ENCODE measurements around the gene PLEK.
"Not testable (repeated sequence)": the region's sequence is repeated elsewhere in the genome, so short reads cannot be mapped to it uniquely, and the experiment has no call there.

Gene PLEK

GRCh38 chr2:68385907-68386287 lies 20.8 kb downstream of the PLEK start:
- no peak for DNase-seq

- no peak for DNase-seq
These were observed 21.3 kb downstream of the PLEK start for GRCh38 chr2:68386365-68386764.

- DNase-seq = peak; percentile 75
These were observed 22.6 kb downstream of the PLEK start for GRCh38 chr2:68387408-68388350.

- no peak for DNase-seq
These were observed 23.3 kb downstream of the PLEK start for GRCh38 chr2:68388358-68388757.

- no peak for DNase-seq
These were observed 23.7 kb downstream of the PLEK start for GRCh38 chr2:68388772-68389171.

GRCh38 chr2:68390114-68390513 lies 25.0 kb downstream of the PLEK start:
- no peak for DNase-seq

GRCh38 chr2:68390586-68390985 lies 25.5 kb downstream of the PLEK start:
- DNase-seq = no peak

GRCh38 chr2:68391099-68391498 lies 26.0 kb downstream of the PLEK start:
- peak; percentile 61 for DNase-seq

GRCh38 chr2:68391869-68392268 lies 26.8 kb downstream of the PLEK start:
- DNase-seq = no peak

GRCh38 chr2:68396093-68396492 lies 31.0 kb downstream of the PLEK start:
- DNase-seq = no peak

GRCh38 chr2:68397704-68398263 lies 32.7 kb downstream of the PLEK start:
- not testable (repeated sequence) for DNase-seq

- DNase-seq = no peak
These were observed 38.1 kb downstream of the PLEK start for GRCh38 chr2:68403199-68403644.

GRCh38 chr2:68404164-68404563 lies 39.1 kb downstream of the PLEK start:
- DNase-seq = no peak

- DNase-seq = no peak
These were observed 40.1 kb downstream of the PLEK start for GRCh38 chr2:68404893-68405799.

GRCh38 chr2:68411397-68412126 lies 46.5 kb downstream of the PLEK start:
- DNase-seq = peak; percentile 76

GRCh38 chr2:68412127-68412819 lies 47.2 kb downstream of the PLEK start:
- DNase-seq = peak; percentile 72

GRCh38 chr2:68413466-68413865 lies 48.4 kb downstream of the PLEK start:
- no peak for DNase-seq

GRCh38 chr2:68414452-68414851 lies 49.4 kb downstream of the PLEK start:
- DNase-seq = no peak

GRCh38 chr2:68414876-68415275 lies 49.8 kb downstream of the PLEK start:
- DNase-seq = no peak

- no peak for DNase-seq
These were observed 50.4 kb downstream of the PLEK start for GRCh38 chr2:68415521-68415920.

- no peak for DNase-seq
These were observed 51.1 kb downstream of the PLEK start for GRCh38 chr2:68416081-68416675.
